Measurements from ENCODE around the gene RAX2. TPM values are rescaled to one million over a fixed set of nuclear protein-coding genes. Genes with fewer than 3 reads are reported as not detected.

Gene RAX2
- total and polyA plus RNA-seq, 9 of the 15 experiments (the other 6 are each of a cell fraction or from before 2014, with no cell fraction given), result not detected

DNA sequence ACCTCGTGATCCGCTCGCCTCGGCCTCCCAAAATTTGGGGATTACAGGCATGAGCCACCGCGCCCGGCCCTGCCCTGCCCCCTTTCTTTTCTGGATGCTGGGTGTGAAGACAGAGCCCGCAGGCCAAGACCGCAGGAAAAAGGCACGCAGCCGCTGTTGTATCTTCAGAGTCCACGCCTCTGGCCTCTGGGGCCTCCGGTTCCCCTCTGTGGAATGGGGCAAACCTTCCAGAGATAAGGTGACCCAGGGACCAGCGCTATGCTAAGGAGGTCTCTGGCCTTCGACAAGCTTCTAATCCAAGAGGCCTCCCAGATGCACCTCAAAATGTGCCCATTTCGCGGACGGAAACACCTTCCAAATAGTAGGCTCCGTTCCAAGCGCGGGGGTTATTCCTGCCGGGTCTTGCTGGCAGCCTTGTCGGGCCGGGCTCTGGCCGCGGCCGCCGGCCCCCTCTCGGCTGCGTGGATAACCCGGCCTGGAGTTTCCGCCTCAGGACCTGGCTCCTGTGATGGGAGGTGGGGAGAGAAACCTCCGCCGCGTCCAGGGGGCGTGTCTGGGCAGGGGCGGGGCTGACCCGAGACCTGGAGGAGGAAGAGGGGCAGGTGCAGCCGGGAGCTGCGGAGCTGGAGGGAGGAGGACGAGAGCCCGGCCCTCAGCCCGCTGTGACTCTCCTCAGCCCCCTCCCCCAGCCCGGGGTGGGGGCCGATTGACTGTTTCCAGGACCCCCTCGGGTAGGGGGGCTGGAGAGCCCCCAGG is 50.7 kb downstream of the RAX2 start (continued):
- TF ChIP-seq CEBPG (CRISPR knock-in tag; IDR thresholded peaks at IDR 0.05), result no peak
- no peak for TF ChIP-seq CEBPG (tag; conservative IDR thresholded peaks at IDR 0.05 in 1 of 2, IDR thresholded peaks at IDR 0.05 in 1 of 2)
- TF ChIP-seq U2AF1 (optimal IDR thresholded peaks at IDR 0.05; ENCODE audit: low read depth, low read length), result no peak
- TF ChIP-seq, protein P1, sequence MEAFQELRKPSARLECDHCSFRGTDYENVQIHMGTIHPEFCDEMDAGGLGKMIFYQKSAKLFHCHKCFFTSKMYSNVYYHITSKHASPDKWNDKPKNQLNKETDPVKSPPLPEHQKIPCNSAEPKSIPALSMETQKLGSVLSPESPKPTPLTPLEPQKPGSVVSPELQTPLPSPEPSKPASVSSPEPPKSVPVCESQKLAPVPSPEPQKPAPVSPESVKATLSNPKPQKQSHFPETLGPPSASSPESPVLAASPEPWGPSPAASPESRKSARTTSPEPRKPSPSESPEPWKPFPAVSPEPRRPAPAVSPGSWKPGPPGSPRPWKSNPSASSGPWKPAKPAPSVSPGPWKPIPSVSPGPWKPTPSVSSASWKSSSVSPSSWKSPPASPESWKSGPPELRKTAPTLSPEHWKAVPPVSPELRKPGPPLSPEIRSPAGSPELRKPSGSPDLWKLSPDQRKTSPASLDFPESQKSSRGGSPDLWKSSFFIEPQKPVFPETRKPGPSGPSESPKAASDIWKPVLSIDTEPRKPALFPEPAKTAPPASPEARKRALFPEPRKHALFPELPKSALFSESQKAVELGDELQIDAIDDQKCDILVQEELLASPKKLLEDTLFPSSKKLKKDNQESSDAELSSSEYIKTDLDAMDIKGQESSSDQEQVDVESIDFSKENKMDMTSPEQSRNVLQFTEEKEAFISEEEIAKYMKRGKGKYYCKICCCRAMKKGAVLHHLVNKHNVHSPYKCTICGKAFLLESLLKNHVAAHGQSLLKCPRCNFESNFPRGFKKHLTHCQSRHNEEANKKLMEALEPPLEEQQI (IDR thresholded peaks at IDR 0.05), result no peak; the same call in 1 of the 2 replicates
- TF ChIP-seq XRCC5 (IDR thresholded peaks at IDR 0.05; ENCODE audit: low read depth, low read length), result peak; percentile 99
- TF ChIP-seq BHLHE40 (IDR thresholded peaks at IDR 0.05; ENCODE audit: low read length), result peak; percentile 69
- TF ChIP-seq NCOA6 (IDR thresholded peaks at IDR 0.05), result no peak
- TF ChIP-seq RBM14 (IDR thresholded peaks at IDR 0.05; ENCODE audit: borderline replicate concordance, insufficient read depth, low read depth, low read length), result no peak
- no peak for TF ChIP-seq ZNF589 (CRISPR knock-in tag; IDR thresholded peaks at IDR 0.05; ENCODE audit: low read depth)
- TF ChIP-seq, protein P2, sequence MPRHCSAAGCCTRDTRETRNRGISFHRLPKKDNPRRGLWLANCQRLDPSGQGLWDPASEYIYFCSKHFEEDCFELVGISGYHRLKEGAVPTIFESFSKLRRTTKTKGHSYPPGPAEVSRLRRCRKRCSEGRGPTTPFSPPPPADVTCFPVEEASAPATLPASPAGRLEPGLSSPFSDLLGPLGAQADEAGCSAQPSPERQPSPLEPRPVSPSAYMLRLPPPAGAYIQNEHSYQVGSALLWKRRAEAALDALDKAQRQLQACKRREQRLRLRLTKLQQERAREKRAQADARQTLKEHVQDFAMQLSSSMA (CRISPR knock-in tag; IDR thresholded peaks at IDR 0.05), result no peak
- no peak for TF ChIP-seq HOXB6 (CRISPR knock-in tag; IDR thresholded peaks at IDR 0.05; ENCODE audit: borderline replicate concordance)
- TF ChIP-seq ZNF354B (CRISPR knock-in tag; IDR thresholded peaks at IDR 0.05), result no peak
- no peak for TF ChIP-seq NR2F6 (CRISPR knock-in tag; IDR thresholded peaks at IDR 0.05)
- peak; percentile 78 for TF ChIP-seq POLR2G (IDR thresholded peaks at IDR 0.05; ENCODE audit: low read depth, low read length)
- no peak for TF ChIP-seq HNRNPUL1 (IDR thresholded peaks at IDR 0.05; ENCODE audit: low read length)
- TF ChIP-seq, protein P3, sequence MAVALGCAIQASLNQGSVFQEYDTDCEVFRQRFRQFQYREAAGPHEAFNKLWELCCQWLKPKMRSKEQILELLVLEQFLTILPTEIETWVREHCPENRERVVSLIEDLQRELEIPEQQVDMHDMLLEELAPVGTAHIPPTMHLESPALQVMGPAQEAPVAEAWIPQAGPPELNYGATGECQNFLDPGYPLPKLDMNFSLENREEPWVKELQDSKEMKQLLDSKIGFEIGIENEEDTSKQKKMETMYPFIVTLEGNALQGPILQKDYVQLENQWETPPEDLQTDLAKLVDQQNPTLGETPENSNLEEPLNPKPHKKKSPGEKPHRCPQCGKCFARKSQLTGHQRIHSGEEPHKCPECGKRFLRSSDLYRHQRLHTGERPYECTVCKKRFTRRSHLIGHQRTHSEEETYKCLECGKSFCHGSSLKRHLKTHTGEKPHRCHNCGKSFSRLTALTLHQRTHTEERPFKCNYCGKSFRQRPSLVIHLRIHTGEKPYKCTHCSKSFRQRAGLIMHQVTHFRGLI (CRISPR knock-in tag; IDR thresholded peaks at IDR 0.05), result no peak
- TF ChIP-seq, protein P4, sequence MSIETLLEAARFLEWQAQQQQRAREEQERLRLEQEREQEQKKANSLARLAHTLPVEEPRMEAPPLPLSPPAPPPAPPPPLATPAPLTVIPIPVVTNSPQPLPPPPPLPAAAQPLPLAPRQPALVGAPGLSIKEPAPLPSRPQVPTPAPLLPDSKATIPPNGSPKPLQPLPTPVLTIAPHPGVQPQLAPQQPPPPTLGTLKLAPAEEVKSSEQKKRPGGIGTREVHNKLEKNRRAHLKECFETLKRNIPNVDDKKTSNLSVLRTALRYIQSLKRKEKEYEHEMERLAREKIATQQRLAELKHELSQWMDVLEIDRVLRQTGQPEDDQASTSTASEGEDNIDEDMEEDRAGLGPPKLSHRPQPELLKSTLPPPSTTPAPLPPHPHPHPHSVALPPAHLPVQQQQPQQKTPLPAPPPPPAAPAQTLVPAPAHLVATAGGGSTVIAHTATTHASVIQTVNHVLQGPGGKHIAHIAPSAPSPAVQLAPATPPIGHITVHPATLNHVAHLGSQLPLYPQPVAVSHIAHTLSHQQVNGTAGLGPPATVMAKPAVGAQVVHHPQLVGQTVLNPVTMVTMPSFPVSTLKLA (conservative IDR thresholded peaks at IDR 0.05), result peak; percentile 51 to 65; a peak in 3 of 4 replicates
- TF ChIP-seq EGR1 (conservative IDR thresholded peaks at IDR 0.05), result peak; percentile 79
- TF ChIP-seq POLR2A (conservative IDR thresholded peaks at IDR 0.05), result no peak
- TF ChIP-seq TAF1 (IDR thresholded peaks at IDR 0.05; ENCODE audit: control insufficient read depth, extremely low read depth, insufficient read depth, low read length, severe bottlenecking), result no peak
- no peak for TF ChIP-seq POLR2AphosphoS2 (IDR thresholded peaks at IDR 0.05; ENCODE audit: low read length)
- TF ChIP-seq ZKSCAN1 (IDR thresholded peaks at IDR 0.05; ENCODE audit: low read depth, low read length), result peak; percentile 78; the same call in 1 of the 2 replicates
- TF ChIP-seq KDM2B (CRISPR knock-in tag; IDR thresholded peaks at IDR 0.05), result no peak
- TF ChIP-seq ZFPM2 (CRISPR knock-in tag; IDR thresholded peaks at IDR 0.05), result no peak

Measured in K562 (cell line).